HepG2 (cell line): ENCODE results near the gene DAB2IP. TPM values are rescaled to one million over a fixed set of nuclear protein-coding genes. Genes with fewer than 3 reads are reported as not detected.

ENCODE experiments used
- ARNT2 ChIP-seq: sonication (generic); formaldehyde crosslinking; IDR thresholded peaks from 2 replicates; pipeline ENCODE4 v1.8.0; 2022; ENCODE audit warnings: mild to moderate bottlenecking, low read depth, missing genetic modification reagents, moderate library complexity
- ELF4 ChIP-seq: sonication (generic); formaldehyde crosslinking; IDR thresholded peaks from 2 replicates; pipeline ENCODE4 v1.5.0; 2020; ENCODE audit warnings: missing genetic modification reagents, mild to moderate bottlenecking, moderate library complexity, borderline replicate concordance
- GTF2F1 ChIP-seq: fragments of 150-350 bp; IDR thresholded peaks from 2 replicates; pipeline ENCODE4 v1.6.1; 2014; ENCODE audit warnings: low read length
- HMGA1 ChIP-seq: sonication (generic); formaldehyde crosslinking; conservative IDR thresholded peaks from 2 replicates; pipeline ENCODE4 v1.4.0; 2020; ENCODE audit warnings: missing genetic modification reagents
- HNRNPLL ChIP-seq: fragments of 200-400 bp; formaldehyde crosslinking; IDR thresholded peaks from 2 replicates; pipeline ENCODE4 v1.6.1; 2017; ENCODE audit warnings: mild to moderate bottlenecking, low read depth, low read length; ENCODE audit not compliant: poor library complexity, severe bottlenecking
- IRX3 ChIP-seq: sonication (generic); formaldehyde crosslinking; IDR thresholded peaks from 2 replicates; pipeline ENCODE4 v1.8.1; 2023; ENCODE audit warnings: mild to moderate bottlenecking, low read depth, missing genetic modification reagents, borderline replicate concordance
- KLF9 ChIP-seq: IDR thresholded peaks from 2 replicates; pipeline ENCODE4 v1.6.1; 2016; ENCODE audit warnings: low read depth
- NONO ChIP-seq, 2 experiments: fragments of 450-650 bp in 1 of 2; sonication (generic) in 1 of 2; formaldehyde crosslinking in 1 of 2; IDR thresholded peaks in 1 of 2; conservative IDR thresholded peaks in 1 of 2; 2 replicates each; pipeline versions ENCODE4 v1.6.1 to v1.8.0; 2017 to 2022; ENCODE audit warnings: mild to moderate bottlenecking in 1 of 2, missing genetic modification reagents in 1 of 2, moderate library complexity in 1 of 2
- PRDM4 ChIP-seq: sonication (generic); formaldehyde crosslinking; IDR thresholded peaks from 2 replicates; pipeline ENCODE4 v1.9.0; 2021; ENCODE audit warnings: missing genetic modification reagents, borderline replicate concordance
- PTBP1 ChIP-seq: fragments of 200-400 bp; formaldehyde crosslinking; IDR thresholded peaks from 2 replicates; pipeline ENCODE4 v1.6.1; 2018; ENCODE audit warnings: low read length, low read depth; ENCODE audit not compliant: poor library complexity, severe bottlenecking
- SNRNP70 ChIP-seq: fragments of 200-400 bp; formaldehyde crosslinking; IDR thresholded peaks from 2 replicates; pipeline ENCODE4 v1.6.1; 2017; ENCODE audit warnings: mild to moderate bottlenecking, low read depth, low read length, moderate library complexity
- ZNF253 ChIP-seq: sonication (generic); formaldehyde crosslinking; IDR thresholded peaks from 2 replicates; pipeline ENCODE4 v1.8.0; 2022; ENCODE audit warnings: mild to moderate bottlenecking, missing genetic modification reagents, borderline replicate concordance
- ZNF382 ChIP-seq: sonication (generic); formaldehyde crosslinking; IDR thresholded peaks from 2 replicates; pipeline ENCODE4 v1.5.0; 2020; ENCODE audit warnings: missing genetic modification reagents, mild to moderate bottlenecking, borderline replicate concordance
- ZNF75D ChIP-seq: sonication (generic); formaldehyde crosslinking; IDR thresholded peaks from 2 replicates; pipeline ENCODE4 v1.8.1; 2023; ENCODE audit warnings: missing genetic modification reagents, mild to moderate bottlenecking, borderline replicate concordance
- ZNF891 ChIP-seq: sonication (generic); formaldehyde crosslinking; IDR thresholded peaks from 2 replicates; pipeline ENCODE4 v1.5.0; 2020; ENCODE audit warnings: mild to moderate bottlenecking, missing genetic modification reagents
- polyA plus RNA-seq, 8 experiments: library from polyadenylated mRNA; depleted of rRNA in 3 of 8; stranded (reverse) in 7 of 8; unstranded in 1 of 8; fragments of >200 nt; fragmentation: Illumina TruSeq in 4 of 8; extraction: Trizol in 4 of 8; gene quantifications; 2 replicates each; pipeline versions ENCODE4 v1.2.1 to v1.2.3, GENCODE V29; 2011 to 2016; ENCODE audit warnings: low read depth in 4 of 8, missing spikeins in 1 of 8, mixed read lengths in 1 of 8; ENCODE audit not compliant: insufficient read depth in 1 of 8
- total RNA-seq, 5 experiments: library from RNA; depleted of rRNA; stranded (reverse); fragments of >200 nt; fragmentation: Illumina TruSeq; extraction: Trizol; gene quantifications; 2 replicates each; pipeline ENCODE4 v1.2.3, GENCODE V29; 2016; ENCODE audit warnings: low read depth in 1 of 5
- TF ChIP-seq, protein P1 (sequence below): IDR thresholded peaks from 2 replicates; pipeline ENCODE4 v1.6.1; 2018; ENCODE audit warnings: missing genetic modification reagents, mild to moderate bottlenecking, missing compliant biosample characterization
- TF ChIP-seq, protein P2 (sequence below): sonication (generic); formaldehyde crosslinking; IDR thresholded peaks from 2 replicates; pipeline ENCODE4 v1.4.0; 2020; ENCODE audit warnings: low read depth, missing genetic modification reagents
- TF ChIP-seq, protein P3 (sequence below): IDR thresholded peaks from 2 replicates; pipeline ENCODE4 v1.6.1; 2016; ENCODE audit warnings: mild to moderate bottlenecking, missing biosample characterization, missing genetic modification reagents
- TF ChIP-seq, protein P4 (sequence below): sonication (generic); formaldehyde crosslinking; IDR thresholded peaks from 2 replicates; pipeline ENCODE4 v1.5.1; 2020; ENCODE audit warnings: mild to moderate bottlenecking, missing genetic modification reagents, moderate library complexity

DAB2IP gene
- total and polyA plus RNA-seq, 2 of the 13 experiments (the other 11 are each of a cell fraction or from before 2014, with no cell fraction given), result 25.3 to 37.9 TPM

DNA sequence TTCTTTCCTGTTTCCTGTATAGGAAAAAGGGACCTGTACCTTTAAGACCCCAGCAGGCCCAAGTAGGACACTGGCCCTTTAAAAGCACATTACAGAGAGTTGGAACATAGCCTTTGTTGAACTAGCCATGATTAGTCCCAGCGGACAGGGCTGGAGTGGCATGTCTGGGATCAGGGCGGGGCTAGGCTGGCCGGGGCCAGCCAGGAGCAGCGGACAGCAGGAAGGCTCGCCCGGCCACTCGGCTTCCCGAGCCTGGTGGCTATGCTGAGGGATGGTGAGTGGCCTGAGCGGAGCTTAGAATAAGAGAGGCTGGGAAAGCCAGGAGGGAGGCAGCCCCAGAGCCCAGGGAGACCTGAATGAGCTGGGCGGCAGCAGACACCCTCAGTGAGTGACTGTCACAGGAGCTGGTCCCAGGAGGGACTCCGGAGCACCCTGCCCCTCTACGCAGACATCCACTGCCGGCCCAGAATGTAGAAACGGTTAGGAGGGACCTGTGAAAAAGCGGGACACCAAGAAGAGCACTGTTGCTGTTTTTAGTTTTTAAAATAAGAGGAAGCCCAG is 92.1 kb downstream of the DAB2IP start (continued):
- TF ChIP-seq NONO (IDR thresholded peaks at IDR 0.05), result no peak
- no peak for TF ChIP-seq NONO (CRISPR knock-in tag; conservative IDR thresholded peaks at IDR 0.05)
- TF ChIP-seq, protein P1, sequence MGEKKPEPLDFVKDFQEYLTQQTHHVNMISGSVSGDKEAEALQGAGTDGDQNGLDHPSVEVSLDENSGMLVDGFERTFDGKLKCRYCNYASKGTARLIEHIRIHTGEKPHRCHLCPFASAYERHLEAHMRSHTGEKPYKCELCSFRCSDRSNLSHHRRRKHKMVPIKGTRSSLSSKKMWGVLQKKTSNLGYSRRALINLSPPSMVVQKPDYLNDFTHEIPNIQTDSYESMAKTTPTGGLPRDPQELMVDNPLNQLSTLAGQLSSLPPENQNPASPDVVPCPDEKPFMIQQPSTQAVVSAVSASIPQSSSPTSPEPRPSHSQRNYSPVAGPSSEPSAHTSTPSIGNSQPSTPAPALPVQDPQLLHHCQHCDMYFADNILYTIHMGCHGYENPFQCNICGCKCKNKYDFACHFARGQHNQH (CRISPR knock-in tag), result no peak
- TF ChIP-seq HNRNPLL, result no peak
- no peak for TF ChIP-seq PTBP1
- TF ChIP-seq ZNF382 (CRISPR knock-in tag), result no peak
- no peak for TF ChIP-seq GTF2F1
- TF ChIP-seq IRX3 (CRISPR knock-in tag), result no peak
- no peak for TF ChIP-seq KLF9
- TF ChIP-seq HMGA1, result no peak
- TF ChIP-seq, protein P2, sequence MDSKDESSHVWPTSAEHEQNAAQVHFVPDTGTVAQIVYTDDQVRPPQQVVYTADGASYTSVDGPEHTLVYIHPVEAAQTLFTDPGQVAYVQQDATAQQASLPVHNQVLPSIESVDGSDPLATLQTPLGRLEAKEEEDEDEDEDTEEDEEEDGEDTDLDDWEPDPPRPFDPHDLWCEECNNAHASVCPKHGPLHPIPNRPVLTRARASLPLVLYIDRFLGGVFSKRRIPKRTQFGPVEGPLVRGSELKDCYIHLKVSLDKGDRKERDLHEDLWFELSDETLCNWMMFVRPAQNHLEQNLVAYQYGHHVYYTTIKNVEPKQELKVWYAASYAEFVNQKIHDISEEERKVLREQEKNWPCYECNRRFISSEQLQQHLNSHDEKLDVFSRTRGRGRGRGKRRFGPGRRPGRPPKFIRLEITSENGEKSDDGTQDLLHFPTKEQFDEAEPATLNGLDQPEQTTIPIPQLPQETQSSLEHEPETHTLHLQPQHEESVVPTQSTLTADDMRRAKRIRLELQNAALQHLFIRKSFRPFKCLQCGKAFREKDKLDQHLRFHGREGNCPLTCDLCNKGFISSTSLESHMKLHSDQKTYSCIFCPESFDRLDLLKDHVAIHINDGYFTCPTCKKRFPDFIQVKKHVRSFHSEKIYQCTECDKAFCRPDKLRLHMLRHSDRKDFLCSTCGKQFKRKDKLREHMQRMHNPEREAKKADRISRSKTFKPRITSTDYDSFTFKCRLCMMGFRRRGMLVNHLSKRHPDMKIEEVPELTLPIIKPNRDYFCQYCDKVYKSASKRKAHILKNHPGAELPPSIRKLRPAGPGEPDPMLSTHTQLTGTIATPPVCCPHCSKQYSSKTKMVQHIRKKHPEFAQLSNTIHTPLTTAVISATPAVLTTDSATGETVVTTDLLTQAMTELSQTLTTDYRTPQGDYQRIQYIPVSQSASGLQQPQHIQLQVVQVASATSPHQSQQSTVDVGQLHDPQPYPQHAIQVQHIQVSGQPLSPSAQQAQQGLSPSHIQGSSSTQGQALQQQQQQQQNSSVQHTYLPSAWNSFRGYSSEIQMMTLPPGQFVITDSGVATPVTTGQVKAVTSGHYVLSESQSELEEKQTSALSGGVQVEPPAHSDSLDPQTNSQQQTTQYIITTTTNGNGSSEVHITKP (CRISPR knock-in tag), result 0 out of 2 replicates have a peak, but pooled peaks have one; percentile 39
- TF ChIP-seq PRDM4 (CRISPR knock-in tag), result no peak
- TF ChIP-seq ARNT2 (CRISPR knock-in tag), result no peak
- no peak for TF ChIP-seq ZNF891
- no peak for TF ChIP-seq ELF4 (CRISPR knock-in tag)
- no peak for TF ChIP-seq ZNF253
- TF ChIP-seq SNRNP70, result no peak
- TF ChIP-seq, protein P3, sequence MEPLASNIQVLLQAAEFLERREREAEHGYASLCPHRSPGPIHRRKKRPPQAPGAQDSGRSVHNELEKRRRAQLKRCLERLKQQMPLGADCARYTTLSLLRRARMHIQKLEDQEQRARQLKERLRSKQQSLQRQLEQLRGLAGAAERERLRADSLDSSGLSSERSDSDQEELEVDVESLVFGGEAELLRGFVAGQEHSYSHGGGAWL (CRISPR knock-in tag), result no peak
- no peak for TF ChIP-seq ZNF75D (CRISPR knock-in tag)
- TF ChIP-seq, protein P4, sequence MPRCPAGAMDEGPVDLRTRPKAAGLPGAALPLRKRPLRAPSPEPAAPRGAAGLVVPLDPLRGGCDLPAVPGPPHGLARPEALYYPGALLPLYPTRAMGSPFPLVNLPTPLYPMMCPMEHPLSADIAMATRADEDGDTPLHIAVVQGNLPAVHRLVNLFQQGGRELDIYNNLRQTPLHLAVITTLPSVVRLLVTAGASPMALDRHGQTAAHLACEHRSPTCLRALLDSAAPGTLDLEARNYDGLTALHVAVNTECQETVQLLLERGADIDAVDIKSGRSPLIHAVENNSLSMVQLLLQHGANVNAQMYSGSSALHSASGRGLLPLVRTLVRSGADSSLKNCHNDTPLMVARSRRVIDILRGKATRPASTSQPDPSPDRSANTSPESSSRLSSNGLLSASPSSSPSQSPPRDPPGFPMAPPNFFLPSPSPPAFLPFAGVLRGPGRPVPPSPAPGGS (CRISPR knock-in tag), result no peak
